Measurements from ENCODE around the gene TMEM154.

DNA sequence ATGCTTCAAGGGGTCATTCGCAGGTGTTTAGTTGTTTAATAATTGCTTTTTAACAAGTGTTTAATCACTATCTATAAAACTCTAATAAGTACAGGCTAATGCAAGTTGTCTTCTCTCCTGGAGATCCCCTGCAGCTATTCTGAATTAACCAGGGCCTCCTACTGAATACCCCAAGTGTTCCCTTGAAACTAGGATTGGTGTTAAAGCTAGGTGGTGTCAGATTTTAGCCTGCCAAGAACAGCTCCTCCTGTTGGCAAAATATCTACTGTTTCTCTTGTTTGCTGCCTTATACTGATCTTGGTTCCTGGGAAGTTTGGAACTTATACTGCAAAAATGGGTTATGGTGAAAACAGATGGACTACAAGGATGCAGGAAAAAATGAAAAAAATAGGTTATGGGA is 26.1 kb upstream of the TMEM154 start:
- TF ChIP-seq, protein P1, sequence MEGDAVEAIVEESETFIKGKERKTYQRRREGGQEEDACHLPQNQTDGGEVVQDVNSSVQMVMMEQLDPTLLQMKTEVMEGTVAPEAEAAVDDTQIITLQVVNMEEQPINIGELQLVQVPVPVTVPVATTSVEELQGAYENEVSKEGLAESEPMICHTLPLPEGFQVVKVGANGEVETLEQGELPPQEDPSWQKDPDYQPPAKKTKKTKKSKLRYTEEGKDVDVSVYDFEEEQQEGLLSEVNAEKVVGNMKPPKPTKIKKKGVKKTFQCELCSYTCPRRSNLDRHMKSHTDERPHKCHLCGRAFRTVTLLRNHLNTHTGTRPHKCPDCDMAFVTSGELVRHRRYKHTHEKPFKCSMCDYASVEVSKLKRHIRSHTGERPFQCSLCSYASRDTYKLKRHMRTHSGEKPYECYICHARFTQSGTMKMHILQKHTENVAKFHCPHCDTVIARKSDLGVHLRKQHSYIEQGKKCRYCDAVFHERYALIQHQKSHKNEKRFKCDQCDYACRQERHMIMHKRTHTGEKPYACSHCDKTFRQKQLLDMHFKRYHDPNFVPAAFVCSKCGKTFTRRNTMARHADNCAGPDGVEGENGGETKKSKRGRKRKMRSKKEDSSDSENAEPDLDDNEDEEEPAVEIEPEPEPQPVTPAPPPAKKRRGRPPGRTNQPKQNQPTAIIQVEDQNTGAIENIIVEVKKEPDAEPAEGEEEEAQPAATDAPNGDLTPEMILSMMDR (optimal IDR thresholded peaks at IDR 0.05 in 1 of 3, IDR thresholded peaks at IDR 0.05 in 1 of 3, conservative IDR thresholded peaks at IDR 0.05 in 1 of 3; ENCODE audit: extremely low read depth in 1 of 3, insufficient read depth in 2 of 3, low read length in 3 of 3): no peak
- no peak for TF ChIP-seq EZH2 (IDR thresholded peaks at IDR 0.05; ENCODE audit: low read length)
